Spleen (tissue), 11 donors: Measurements from ENCODE around the gene OR1L1. TPM values are rescaled to one million over a fixed set of nuclear protein-coding genes. Genes with fewer than 3 reads are reported as not detected.

Experiments
- DNase-seq: peaks from one replicate; pipeline ENCODE4 v3.0.0-alpha.2; 2020
- H3K27ac ChIP-seq, 8 donors: fragments of 200-600 bp; sonication (generic) in 7 of 8; 1 replicate in 4 of 8; 2 replicates in 4 of 8; pipeline versions ENCODE4 v1.5.0 to v1.8.0; 2016 to 2021; ENCODE audit warnings: inconsistent platforms in 4 of 8, mild to moderate bottlenecking in 4 of 8, moderate library complexity in 1 of 8
- H3K27me3 ChIP-seq, 7 donors: fragments of 200-600 bp; sonication (generic) in 6 of 7; replicated peaks in 1 of 7; 1 replicate in 4 of 7; 2 replicates in 3 of 7; pipeline versions ENCODE4 v1.5.0 to v1.8.0; 2016 to 2021; ENCODE audit warnings: inconsistent platforms in 3 of 7, mild to moderate bottlenecking in 1 of 7
- H3K36me3 ChIP-seq, 6 donors: fragments of 200-600 bp; sonication (generic) in 5 of 6; 1 replicate in 4 of 6; 2 replicates in 2 of 6; pipeline versions ENCODE4 v1.5.0 to v1.8.0; 2016 to 2021; ENCODE audit warnings: inconsistent platforms in 2 of 6
- H3K4me1 ChIP-seq, 6 donors: fragments of 200-600 bp; sonication (generic) in 5 of 6; 1 replicate in 3 of 6; 2 replicates in 3 of 6; pipeline versions ENCODE4 v1.5.0 to v1.8.0; 2016 to 2021; ENCODE audit warnings: inconsistent platforms in 3 of 6
- H3K4me3 ChIP-seq, 8 donors: fragments of 200-600 bp; sonication (generic) in 7 of 8; 1 replicate in 4 of 8; 2 replicates in 4 of 8; pipeline versions ENCODE4 v1.5.0 to v1.8.0; 2016 to 2021; ENCODE audit warnings: inconsistent platforms in 4 of 8, mild to moderate bottlenecking in 4 of 8, moderate library complexity in 2 of 8
- H3K9me3 ChIP-seq, 8 donors: fragments of 200-600 bp; sonication (generic) in 7 of 8; 1 replicate in 4 of 8; 2 replicates in 4 of 8; pipeline versions ENCODE4 v1.5.0 to v1.8.0; 2016 to 2021; ENCODE audit warnings: inconsistent platforms in 4 of 8
- POLR2A ChIP-seq, 3 donors: fragments of 450-650 bp; IDR thresholded peaks; one replicate each; pipeline ENCODE4 v1.5.1; 2017; ENCODE audit warnings: antibody characterized with exemption in 3 of 3, mild to moderate bottlenecking in 1 of 3
- POLR2AphosphoS5 ChIP-seq, 3 donors: sonication (generic); formaldehyde crosslinking; IDR thresholded peaks; one replicate each; pipeline ENCODE4 v1.5.1; 2017; ENCODE audit warnings: antibody characterized with exemption in 3 of 3
- WGBS, 5 donors: extraction: QIAGEN DNeasy Blood & Tissue Kit in 3 of 5; methylation state at CpG; one replicate each; pipeline versions ENCODE4 v1.1.5 to v1.1.7; 2013 to 2018; 5-methylcytosine and 5-hydroxymethylcytosine counted together
- intact Hi-C: fragments of 100-400 bp; cut with DNase I; formaldehyde crosslinking; loops from one replicate; pipeline ENCODE4 v1.15.0; 2023; ENCODE audit warnings: low total_unique reads
- polyA plus RNA-seq, 3 donors: library from polyadenylated mRNA; stranded (reverse); fragments of 200-250 nt; gene quantifications; one replicate each; pipeline ENCODE4 v1.2.1, GENCODE V29; 2013
- total RNA-seq, 7 donors: library from RNA; depleted of rRNA in 3 of 7; stranded (reverse); fragments of >200 nt in 3 of 7; fragmentation: NEBNext Ultra II Directional in 4 of 7; extraction: Animal tissue kit (Norgen Biotek cat#: 25700) in 4 of 7; gene quantifications; one replicate each; pipeline versions ENCODE4 v1.1.0 to v1.2.1, GENCODE V29; 2016 to 2021
- TF ChIP-seq, protein P1 (sequence below), 11 experiments: fragments of 200-600 bp in 7 of 11; fragments of 450-650 bp in 4 of 11; sonication (generic) in 4 of 11; IDR thresholded peaks in 8 of 11; conservative IDR thresholded peaks in 3 of 11; 1 replicate in 7 of 11; 2 replicates in 4 of 11; pipeline versions ENCODE4 v1.4.0 to v1.8.0; 2016 to 2021; ENCODE audit warnings: antibody characterized with exemption in 11 of 11, inconsistent platforms in 4 of 11, mild to moderate bottlenecking in 1 of 11
- donor health status: healthy with polysubstance abuse.
- donor health status: DM: no; HTN: no; CAD: no; lungs with moderate emphysema.
- donor health status: DM: no; HTN: no; CAD: no.
- donor health status: Bipolar disorder and iron deficiency.
- donor health status: healthy.
- donor health status: DM: no; HTN: no; CAD: no.
- donor health status: DM: yes; HTN: yes; CAD: no.

The OR1L1 gene
- total and polyA plus RNA-seq, 10 donors = not detected

DNA sequence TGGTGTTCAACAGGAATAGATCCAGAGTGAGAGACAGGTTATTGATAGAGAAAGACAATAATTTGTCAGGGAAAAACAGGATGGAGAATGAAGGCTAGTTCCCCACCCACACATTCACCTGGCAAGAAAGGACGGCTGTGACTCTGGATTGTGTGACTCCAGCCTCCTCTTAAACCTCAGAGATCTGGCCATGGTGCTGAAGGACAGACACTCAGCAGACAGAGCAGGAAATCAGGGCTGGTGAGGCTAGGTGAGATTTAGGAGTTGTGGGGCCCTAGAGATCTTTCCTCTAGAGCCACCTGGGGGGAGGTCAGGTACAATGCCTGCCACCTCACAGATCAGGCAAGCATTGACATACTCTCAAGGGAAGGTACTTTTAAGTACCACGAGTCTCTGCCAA is 19.3 kb upstream of the OR1L1 start:
- H3K9me3 ChIP-seq = peaks cover 0 to 28% (median 18%) of the 10 kb centered on the region in 8 donors
- intact Hi-C loops = no loop called here
- no peak overlapping the region for H3K4me3 ChIP-seq
- TF ChIP-seq POLR2A (IDR thresholded peaks at IDR 0.05) = no peak
- TF ChIP-seq POLR2AphosphoS5 (IDR thresholded peaks at IDR 0.05) = no peak
- TF ChIP-seq, protein P1, sequence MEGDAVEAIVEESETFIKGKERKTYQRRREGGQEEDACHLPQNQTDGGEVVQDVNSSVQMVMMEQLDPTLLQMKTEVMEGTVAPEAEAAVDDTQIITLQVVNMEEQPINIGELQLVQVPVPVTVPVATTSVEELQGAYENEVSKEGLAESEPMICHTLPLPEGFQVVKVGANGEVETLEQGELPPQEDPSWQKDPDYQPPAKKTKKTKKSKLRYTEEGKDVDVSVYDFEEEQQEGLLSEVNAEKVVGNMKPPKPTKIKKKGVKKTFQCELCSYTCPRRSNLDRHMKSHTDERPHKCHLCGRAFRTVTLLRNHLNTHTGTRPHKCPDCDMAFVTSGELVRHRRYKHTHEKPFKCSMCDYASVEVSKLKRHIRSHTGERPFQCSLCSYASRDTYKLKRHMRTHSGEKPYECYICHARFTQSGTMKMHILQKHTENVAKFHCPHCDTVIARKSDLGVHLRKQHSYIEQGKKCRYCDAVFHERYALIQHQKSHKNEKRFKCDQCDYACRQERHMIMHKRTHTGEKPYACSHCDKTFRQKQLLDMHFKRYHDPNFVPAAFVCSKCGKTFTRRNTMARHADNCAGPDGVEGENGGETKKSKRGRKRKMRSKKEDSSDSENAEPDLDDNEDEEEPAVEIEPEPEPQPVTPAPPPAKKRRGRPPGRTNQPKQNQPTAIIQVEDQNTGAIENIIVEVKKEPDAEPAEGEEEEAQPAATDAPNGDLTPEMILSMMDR (IDR thresholded peaks at IDR 0.05 in 8 of 11, conservative IDR thresholded peaks at IDR 0.05 in 3 of 11) = no peak
- no peaks in the 10 kb centered on the region for H3K4me1 ChIP-seq
- no peak for DNase-seq
- WGBS, 5 donors = 46 to 57% (median 54%) methylated on average over 2 of the region's 2 CpGs
- no peaks in the 10 kb centered on the region for H3K27me3 ChIP-seq
- H3K36me3 ChIP-seq = no peaks in the 10 kb centered on the region
- H3K27ac ChIP-seq = no peak overlapping the region

GRCh38 chr9:122656378-122656777 is 5.1 kb upstream of the OR1L1 start:
- Histone ChIP-seq H3K4me3 (no peak overlapping the region), H3K27me3 (no peaks in the 10 kb centered on the region), H3K9me3 (peaks cover 0 to 5% (median 0%) of the 10 kb centered on the region in 8 donors), H3K36me3 (no peaks in the 10 kb centered on the region), H3K27ac (peak overlapping the region in 5 of 8 donors; percentile 33 to 68 (median 46)), H3K4me1 (no peaks in the 10 kb centered on the region)
- 6 to 39% (median 18%) methylated on average over 1 of the region's 1 CpG for WGBS, 5 donors
- intact Hi-C loops = no loop called here
- TF ChIP-seq POLR2AphosphoS5 (IDR thresholded peaks at IDR 0.05) (peak in 1 of 3 donors; percentile 48), POLR2A (IDR thresholded peaks at IDR 0.05) (no peak)
- TF ChIP-seq, protein P1 (IDR thresholded peaks at IDR 0.05 in 8 of 11, conservative IDR thresholded peaks at IDR 0.05 in 3 of 11) = no peak
- no peak for DNase-seq

- Histone ChIP-seq H3K4me1 (no peaks in the 10 kb centered on the region), H3K36me3 (no peaks in the 10 kb centered on the region), H3K27me3 (no peaks in the 10 kb centered on the region), H3K9me3 (peaks cover 0 to 5% (median 0%) of the 10 kb centered on the region in 8 donors), H3K27ac (peak within 1 kb of the TSS in 6 of 8 donors; percentile 12 to 53 (median 38)), H3K4me3 (no peak within 1 kb of the TSS)
- intact Hi-C loops = no loop called here
- no peak for TF ChIP-seq POLR2AphosphoS5 (IDR thresholded peaks at IDR 0.05)
- TF ChIP-seq, protein P1 (IDR thresholded peaks at IDR 0.05 in 8 of 11, conservative IDR thresholded peaks at IDR 0.05 in 3 of 11) = no peak
- no peak for TF ChIP-seq POLR2A (IDR thresholded peaks at IDR 0.05)
- 89 to 95% (median 94%) methylated on average over 3 of the region's 3 CpGs for WGBS, 5 donors
- DNase-seq = no peak
These were observed 4.0 kb upstream of the OR1L1 start, which contains the start of gene OR1B1 for GRCh38 chr9:122657527-122657926. TSS of gene OR1B1 (minus strand) at chr9:122657627.

DNA sequence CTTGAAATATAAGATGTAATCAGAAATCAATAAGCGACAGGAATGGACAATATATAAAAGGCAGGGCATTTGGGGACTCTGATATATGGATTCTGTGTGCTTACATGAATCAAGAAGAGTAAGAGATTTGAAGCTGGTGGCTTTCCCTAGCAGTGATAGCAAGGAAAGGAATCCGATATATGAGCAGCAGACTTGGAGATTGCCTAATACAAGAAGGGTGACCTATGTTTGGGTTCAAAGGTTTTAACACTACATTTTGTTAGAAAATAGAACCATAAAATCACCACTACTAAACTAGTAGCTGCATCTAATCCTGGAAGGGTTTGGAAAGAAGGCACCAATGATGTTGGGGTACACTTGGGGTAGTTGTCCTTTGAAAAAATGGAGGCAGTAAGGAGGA is 11.0 kb downstream of the OR1L1 start:
- TF ChIP-seq POLR2AphosphoS5 (IDR thresholded peaks at IDR 0.05) = no peak
- no peak for TF ChIP-seq POLR2A (IDR thresholded peaks at IDR 0.05)
- TF ChIP-seq, protein P1 (IDR thresholded peaks at IDR 0.05 in 8 of 11, conservative IDR thresholded peaks at IDR 0.05 in 3 of 11) = no peak

More for the DNA sequence above, 11.0 kb downstream of the OR1L1 start:
- Histone ChIP-seq H3K4me1 (no peaks in the 10 kb centered on the region), H3K27ac (peak overlapping the region in 3 of 8 donors; percentile 5 to 63 (median 18)), H3K4me3 (no peak overlapping the region), H3K27me3 (no peaks in the 10 kb centered on the region), H3K9me3 (peaks cover 4 to 32% (median 27%) of the 10 kb centered on the region in 8 donors), H3K36me3 (no peaks in the 10 kb centered on the region)
- intact Hi-C loops = no loop called here
- DNase-seq = no peak
- WGBS, 5 donors = 51 to 94% (median 88%) methylated on average over 2 of the region's 2 CpGs
